GM12878 (cell line): Measurements from ENCODE around the gene PRRT1B.

ENCODE experiments used
- ASH2L ChIP-seq: fragments of 300-600, 200-600 bp; sonication (generic); IDR thresholded peaks from 2 replicates; pipeline ENCODE4 v1.6.1; 2017; ENCODE audit warnings: low read depth, mild to moderate bottlenecking, borderline replicate concordance
- POLR2A ChIP-seq: IDR thresholded peaks from 2 replicates; pipeline ENCODE4 v1.6.1; 2011; ENCODE audit warnings: low read depth, mild to moderate bottlenecking, low read length
- TF ChIP-seq, protein P1 (sequence below), 3 experiments: IDR thresholded peaks in 2 of 3; conservative IDR thresholded peaks in 1 of 3; 2 replicates each; pipeline ENCODE4 v1.5.1; 2011; ENCODE audit warnings: low read depth in 3 of 3, low read length in 3 of 3, mild to moderate bottlenecking in 3 of 3, control low read depth in 2 of 3, moderate library complexity in 2 of 3, inconsistent platforms in 1 of 3, mixed read lengths in 1 of 3; ENCODE audit not compliant: control insufficient read depth in 2 of 3, insufficient read depth in 1 of 3; ENCODE audit errors: extremely low read depth in 1 of 3
- TF ChIP-seq, protein P2 (sequence below): IDR thresholded peaks from 2 replicates; pipeline ENCODE4 v1.6.1; 2011; ENCODE audit warnings: low read depth, mild to moderate bottlenecking, low read length, moderate library complexity, borderline replicate concordance; ENCODE audit errors: extremely low read depth

DNA sequence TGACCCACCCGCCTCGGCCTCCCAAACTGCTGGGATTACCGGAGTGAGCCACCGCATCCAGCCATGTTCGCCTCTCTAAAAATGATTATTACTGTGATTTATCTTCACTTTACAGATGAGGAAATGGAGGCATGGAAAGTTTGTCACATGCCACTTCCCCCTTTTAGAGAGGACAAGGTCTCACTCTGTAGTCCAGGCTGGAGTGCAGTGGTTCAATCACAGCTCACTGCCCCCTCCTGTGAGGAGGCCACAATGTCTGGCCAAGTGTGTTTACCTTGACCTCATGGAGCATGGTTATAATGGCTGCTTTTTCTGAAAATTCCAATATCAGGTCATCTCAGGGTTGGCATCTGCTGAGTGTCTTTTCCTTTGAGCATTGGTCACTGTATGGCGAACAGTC lies 6.7 kb downstream of the PRRT1B start:
- TF ChIP-seq ASH2L (no peak), POLR2A (no peak)
- TF ChIP-seq, protein P1, sequence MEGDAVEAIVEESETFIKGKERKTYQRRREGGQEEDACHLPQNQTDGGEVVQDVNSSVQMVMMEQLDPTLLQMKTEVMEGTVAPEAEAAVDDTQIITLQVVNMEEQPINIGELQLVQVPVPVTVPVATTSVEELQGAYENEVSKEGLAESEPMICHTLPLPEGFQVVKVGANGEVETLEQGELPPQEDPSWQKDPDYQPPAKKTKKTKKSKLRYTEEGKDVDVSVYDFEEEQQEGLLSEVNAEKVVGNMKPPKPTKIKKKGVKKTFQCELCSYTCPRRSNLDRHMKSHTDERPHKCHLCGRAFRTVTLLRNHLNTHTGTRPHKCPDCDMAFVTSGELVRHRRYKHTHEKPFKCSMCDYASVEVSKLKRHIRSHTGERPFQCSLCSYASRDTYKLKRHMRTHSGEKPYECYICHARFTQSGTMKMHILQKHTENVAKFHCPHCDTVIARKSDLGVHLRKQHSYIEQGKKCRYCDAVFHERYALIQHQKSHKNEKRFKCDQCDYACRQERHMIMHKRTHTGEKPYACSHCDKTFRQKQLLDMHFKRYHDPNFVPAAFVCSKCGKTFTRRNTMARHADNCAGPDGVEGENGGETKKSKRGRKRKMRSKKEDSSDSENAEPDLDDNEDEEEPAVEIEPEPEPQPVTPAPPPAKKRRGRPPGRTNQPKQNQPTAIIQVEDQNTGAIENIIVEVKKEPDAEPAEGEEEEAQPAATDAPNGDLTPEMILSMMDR (IDR thresholded peaks at IDR 0.05 in 2 of 3, conservative IDR thresholded peaks at IDR 0.05 in 1 of 3; ENCODE audit: control insufficient read depth in 2 of 3, extremely low read depth in 1 of 3, insufficient read depth in 1 of 3, low read depth in 3 of 3, low read length in 3 of 3) = no peak
- TF ChIP-seq, protein P2, sequence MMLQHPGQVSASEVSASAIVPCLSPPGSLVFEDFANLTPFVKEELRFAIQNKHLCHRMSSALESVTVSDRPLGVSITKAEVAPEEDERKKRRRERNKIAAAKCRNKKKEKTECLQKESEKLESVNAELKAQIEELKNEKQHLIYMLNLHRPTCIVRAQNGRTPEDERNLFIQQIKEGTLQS = no peak
